AG04450 (cell line): ENCODE measurements around the gene SLC16A12. TPM values are rescaled to one million over a fixed set of nuclear protein-coding genes. Genes with fewer than 3 reads are reported as not detected.
"Not testable (repeated sequence)": the region's sequence is repeated elsewhere in the genome, so short reads cannot be mapped to it uniquely, and the experiment has no call there.

Experiments
- CTCF ChIA-PET: fragments of 300-600, 350-600 bp; formaldehyde crosslinking; extraction: SDS; loops from one replicate; lab custom pipeline; 2022; ENCODE audit warnings: antibody characterized with exemption, inconsistent platforms; lab: Charles Lee
- POLR2A ChIA-PET: fragments of 350-600 bp; formaldehyde crosslinking; extraction: SDS; loops from one replicate; lab custom pipeline; 2021; ENCODE audit warnings: antibody characterized with exemption, inconsistent platforms; lab: Yijun Ruan, JAX
- DNase-seq: peaks from one replicate; pipeline ENCODE4 v3.0.0-alpha.2; 2011; ENCODE audit warnings: low read depth, low spot score
- H3K27ac ChIP-seq: one replicate; pipeline ENCODE4 v1.5.1; 2012; ENCODE audit warnings: low read depth, low read length, control low read depth
- H3K27me3 ChIP-seq: one replicate; pipeline ENCODE4 v1.6.0; 2012; ENCODE audit warnings: low read length; ENCODE audit not compliant: control insufficient read depth, insufficient read depth
- H3K4me3 ChIP-seq: 2 replicates; pipeline ENCODE4 v1.5.1; 2011; ENCODE audit warnings: mild to moderate bottlenecking, low read depth, low read length, control low read depth
- H3K9me3 ChIP-seq: 2 replicates; pipeline ENCODE4 v1.5.1; 2012; ENCODE audit warnings: low read length; ENCODE audit not compliant: control insufficient read depth, insufficient read depth
- polyA plus RNA-seq: library from polyadenylated mRNA; depleted of rRNA; stranded (reverse); fragments of >200 nt; gene quantifications from 2 replicates; pipeline ENCODE4 v1.2.3, GENCODE V29; 2011
- TF ChIP-seq, protein P1 (sequence below): IDR thresholded peaks from 2 replicates; pipeline ENCODE4 v1.5.1; 2011; ENCODE audit warnings: low read depth, low read length, control low read depth, inconsistent platforms

Gene SLC16A12
- polyA plus RNA-seq, 1 experiment: 1.5 TPM

DNA sequence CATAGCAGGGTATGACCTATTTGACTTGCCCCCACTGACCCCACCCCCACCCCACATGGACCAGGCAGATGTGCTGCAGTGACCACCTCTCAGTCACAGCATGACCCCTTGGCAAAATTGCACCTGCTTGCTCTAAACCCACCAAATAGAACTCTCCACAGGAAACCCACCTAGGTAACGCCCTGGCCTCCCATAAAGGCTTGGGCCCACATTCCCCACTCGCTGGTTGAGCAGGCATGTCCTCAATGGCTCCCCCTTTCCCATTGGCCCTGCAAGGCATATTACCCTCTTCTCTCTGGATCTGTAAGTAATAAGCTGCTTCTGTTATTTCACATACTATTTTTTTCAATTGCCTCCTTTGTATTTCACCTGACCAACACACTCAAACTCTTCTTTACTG lies 140.3 kb downstream of the SLC16A12 start:
- CTCF ChIA-PET: no interaction called here
- POLR2A ChIA-PET: no interaction called here
- no peak for DNase-seq
- H3K27ac ChIP-seq: no peak overlapping the region
- no peaks in the 10 kb centered on the region for H3K27me3 ChIP-seq
- TF ChIP-seq, protein P1, sequence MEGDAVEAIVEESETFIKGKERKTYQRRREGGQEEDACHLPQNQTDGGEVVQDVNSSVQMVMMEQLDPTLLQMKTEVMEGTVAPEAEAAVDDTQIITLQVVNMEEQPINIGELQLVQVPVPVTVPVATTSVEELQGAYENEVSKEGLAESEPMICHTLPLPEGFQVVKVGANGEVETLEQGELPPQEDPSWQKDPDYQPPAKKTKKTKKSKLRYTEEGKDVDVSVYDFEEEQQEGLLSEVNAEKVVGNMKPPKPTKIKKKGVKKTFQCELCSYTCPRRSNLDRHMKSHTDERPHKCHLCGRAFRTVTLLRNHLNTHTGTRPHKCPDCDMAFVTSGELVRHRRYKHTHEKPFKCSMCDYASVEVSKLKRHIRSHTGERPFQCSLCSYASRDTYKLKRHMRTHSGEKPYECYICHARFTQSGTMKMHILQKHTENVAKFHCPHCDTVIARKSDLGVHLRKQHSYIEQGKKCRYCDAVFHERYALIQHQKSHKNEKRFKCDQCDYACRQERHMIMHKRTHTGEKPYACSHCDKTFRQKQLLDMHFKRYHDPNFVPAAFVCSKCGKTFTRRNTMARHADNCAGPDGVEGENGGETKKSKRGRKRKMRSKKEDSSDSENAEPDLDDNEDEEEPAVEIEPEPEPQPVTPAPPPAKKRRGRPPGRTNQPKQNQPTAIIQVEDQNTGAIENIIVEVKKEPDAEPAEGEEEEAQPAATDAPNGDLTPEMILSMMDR: no peak
- no peak overlapping the region for H3K4me3 ChIP-seq
- no peaks in the 10 kb centered on the region for H3K9me3 ChIP-seq

DNA sequence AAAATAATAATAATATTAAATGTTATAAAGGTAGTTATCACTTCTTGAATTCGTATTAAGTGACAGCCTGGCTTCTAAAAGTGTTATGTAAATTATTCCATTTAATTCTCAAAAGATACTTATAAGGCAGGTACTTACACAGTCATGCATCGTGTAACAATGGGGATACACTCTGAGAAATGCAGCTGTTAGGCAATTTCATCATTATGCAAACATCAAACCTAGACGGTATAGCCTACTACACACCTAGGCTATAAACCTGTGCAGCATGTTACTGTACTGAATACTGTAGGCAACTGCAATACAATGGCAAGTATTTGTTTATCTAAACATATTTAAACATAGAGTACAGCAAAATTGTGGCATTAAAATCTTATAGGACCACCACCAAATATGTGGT lies 141.5 kb downstream of the SLC16A12 start:
- CTCF ChIA-PET: interaction anchor here (0.6 to 3.1 kb wide), 2 partner anchors 25 to 48 kb away, joined by 3 to 17 read pairs; no protein-coding TSS in a partner anchor
- POLR2A ChIA-PET: no interaction called here
- no peaks in the 10 kb centered on the region for H3K9me3 ChIP-seq
- DNase-seq: no peak
- TF ChIP-seq, protein P1: no peak
- H3K27me3 ChIP-seq: no peaks in the 10 kb centered on the region
- no peak overlapping the region for H3K27ac ChIP-seq
- H3K4me3 ChIP-seq: peak overlapping the region; percentile 21; the same call in 1 of the 2 replicates

DNA sequence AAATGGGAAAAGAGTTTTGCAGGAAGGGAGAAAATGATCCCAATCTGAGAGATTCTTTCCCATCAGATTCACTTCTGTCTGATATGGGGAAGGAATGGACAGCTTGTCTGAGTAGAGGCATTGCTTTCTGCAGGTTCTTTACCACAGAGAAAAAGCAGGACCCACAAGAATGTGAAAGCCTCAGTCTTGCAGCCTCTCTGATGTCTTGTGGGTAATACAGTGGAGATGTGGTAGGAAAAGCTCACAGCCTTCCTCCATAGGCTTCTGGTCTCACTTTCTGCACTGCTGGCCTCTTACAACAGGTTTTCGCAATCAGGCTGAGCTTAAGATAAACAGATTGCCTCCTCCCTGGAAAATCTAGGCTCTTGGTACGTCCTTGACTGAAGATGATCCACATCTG lies 142.4 kb downstream of the SLC16A12 start:
- ChIA-PET POLR2A (interaction anchor here (0.6 to 1.8 kb wide), 8 partner anchors 18 to 131 kb away, joined by 5 to 12 read pairs (median 8); partner anchors contain the start of genes IFIT3 and IFIT5), CTCF (interaction anchor here (0.9 to 3.1 kb wide), 5 partner anchors 21 to 583 kb away, joined by 3 to 17 read pairs (median 4); partner anchors contain the start of gene IFIT5)
- TF ChIP-seq, protein P1: no peak
- peak overlapping the region; percentile 81 for H3K27ac ChIP-seq
- peak overlapping the region; percentile 75 for H3K4me3 ChIP-seq
- H3K27me3 ChIP-seq: no peaks in the 10 kb centered on the region
- peak; percentile 75 for DNase-seq
- no peaks in the 10 kb centered on the region for H3K9me3 ChIP-seq

DNA sequence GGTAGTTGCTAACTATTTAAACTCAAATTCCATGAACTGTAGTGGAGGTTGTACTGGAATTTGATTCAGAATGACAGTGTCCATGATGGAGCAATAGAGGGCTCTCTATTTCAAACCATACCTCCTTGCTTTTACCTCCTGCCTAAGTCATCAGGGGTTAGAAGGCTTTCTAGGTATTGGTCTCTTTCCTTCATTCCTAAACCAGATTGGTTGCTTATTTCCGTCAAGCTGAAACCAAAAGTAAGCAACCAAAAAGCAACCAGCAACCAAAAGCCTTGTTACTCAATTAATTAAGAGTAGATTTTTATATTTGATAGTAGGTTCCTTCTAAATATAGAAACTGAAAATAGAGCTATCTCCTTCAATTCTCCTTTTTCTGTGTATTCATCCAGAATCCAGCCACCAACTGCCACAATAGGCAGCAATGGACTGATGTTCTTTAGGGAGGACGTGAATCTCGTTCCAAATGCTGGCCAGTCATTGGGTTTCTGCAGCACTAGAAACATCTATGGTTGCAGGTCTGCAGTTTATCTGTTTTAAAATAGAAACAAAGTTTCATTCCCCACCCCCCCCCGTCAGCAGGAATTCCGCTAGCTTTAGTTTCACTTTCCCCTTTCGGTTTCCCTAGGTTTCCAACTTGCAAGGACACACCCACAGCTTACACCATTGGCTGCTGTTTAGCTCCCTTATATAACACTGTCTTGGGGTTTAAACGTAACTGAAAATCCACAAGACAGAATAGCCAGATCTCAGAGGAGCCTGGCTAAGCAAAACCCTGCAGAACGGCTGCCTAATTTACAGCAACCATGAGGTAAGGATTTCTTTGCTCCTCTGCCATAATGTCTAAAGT lies 143.3 kb downstream of the SLC16A12 start, which contains the start of gene IFIT1:
IFIT1 (plus strand) TSS at position 717 of the 850 bp plus-strand sequence; CDS start at position 807, 90 bp downstream.
- Histone ChIP-seq H3K4me3 (peak within 1 kb of the TSS; percentile 75), H3K27ac (peak within 1 kb of the TSS; percentile 81), H3K9me3 (no peaks in the 10 kb centered on the region), H3K27me3 (no peaks in the 10 kb centered on the region)
- CTCF ChIA-PET: interaction anchor here (0.7 to 3.1 kb wide), 6 partner anchors 22 to 582 kb away, joined by 3 to 17 read pairs (median 4); partner anchors contain the start of gene IFIT5
- TF ChIP-seq, protein P1: no peak
- peak; percentile 85 for DNase-seq
- POLR2A ChIA-PET: interaction anchor here (0.6 to 1.8 kb wide), 8 partner anchors 17 to 1621 kb away, joined by 3 to 12 read pairs (median 8); partner anchors contain the start of gene IFIT3

DNA sequence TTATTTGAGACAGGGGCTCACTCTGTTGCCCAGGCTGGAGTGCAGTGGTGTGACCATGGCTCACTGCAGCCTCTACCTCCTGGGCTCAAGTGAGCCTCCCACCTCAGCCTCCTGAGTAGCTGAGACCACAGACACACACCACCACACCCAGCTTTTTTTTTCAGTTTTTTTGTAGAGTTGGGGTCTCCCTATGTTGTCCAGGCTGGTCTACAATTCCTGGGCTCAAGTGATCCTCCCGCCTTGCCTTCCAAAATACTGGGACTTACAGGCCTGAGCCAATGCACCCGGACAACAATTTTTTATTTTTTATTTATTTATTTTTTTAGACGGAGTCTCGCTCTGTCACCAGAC lies 144.2 kb downstream of the SLC16A12 start:
- H3K27me3 ChIP-seq, H3K4me3 ChIP-seq, POLR2A ChIA-PET, H3K27ac ChIP-seq, DNase-seq, H3K9me3 ChIP-seq: not testable (repeated sequence)
- CTCF ChIA-PET: interaction anchor here (3.1 kb wide), 1 partner anchor 22 kb away, joined by 17 read pairs; no protein-coding TSS in a partner anchor
